ENCODE measurements around the gene SLC9A9. TPM values are rescaled to one million over a fixed set of nuclear protein-coding genes. Genes with fewer than 3 reads are reported as not detected.

SLC9A9 gene
- total RNA-seq, 1 donor from 2014 or later = 11.4 TPM

- TF ChIP-seq, protein P1, sequence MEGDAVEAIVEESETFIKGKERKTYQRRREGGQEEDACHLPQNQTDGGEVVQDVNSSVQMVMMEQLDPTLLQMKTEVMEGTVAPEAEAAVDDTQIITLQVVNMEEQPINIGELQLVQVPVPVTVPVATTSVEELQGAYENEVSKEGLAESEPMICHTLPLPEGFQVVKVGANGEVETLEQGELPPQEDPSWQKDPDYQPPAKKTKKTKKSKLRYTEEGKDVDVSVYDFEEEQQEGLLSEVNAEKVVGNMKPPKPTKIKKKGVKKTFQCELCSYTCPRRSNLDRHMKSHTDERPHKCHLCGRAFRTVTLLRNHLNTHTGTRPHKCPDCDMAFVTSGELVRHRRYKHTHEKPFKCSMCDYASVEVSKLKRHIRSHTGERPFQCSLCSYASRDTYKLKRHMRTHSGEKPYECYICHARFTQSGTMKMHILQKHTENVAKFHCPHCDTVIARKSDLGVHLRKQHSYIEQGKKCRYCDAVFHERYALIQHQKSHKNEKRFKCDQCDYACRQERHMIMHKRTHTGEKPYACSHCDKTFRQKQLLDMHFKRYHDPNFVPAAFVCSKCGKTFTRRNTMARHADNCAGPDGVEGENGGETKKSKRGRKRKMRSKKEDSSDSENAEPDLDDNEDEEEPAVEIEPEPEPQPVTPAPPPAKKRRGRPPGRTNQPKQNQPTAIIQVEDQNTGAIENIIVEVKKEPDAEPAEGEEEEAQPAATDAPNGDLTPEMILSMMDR (IDR thresholded peaks at IDR 0.05; ENCODE audit: partially characterized antibody, unreplicated experiment) = no peak
- DNase-seq = no peak
- no peak overlapping the region for H3K4me3 Mint-ChIP-seq (ENCODE audit: unreplicated experiment)
- no peaks in the 10 kb centered on the region for H3K36me3 Mint-ChIP-seq (ENCODE audit: unreplicated experiment)
- H3K27ac Mint-ChIP-seq (ENCODE audit: unreplicated experiment) = no peak overlapping the region
- peaks cover 8% of the 10 kb centered on the region for H3K4me1 Mint-ChIP-seq (ENCODE audit: low read depth, unreplicated experiment)
- peaks cover 5% of the 10 kb centered on the region for H3K9me3 Mint-ChIP-seq (ENCODE audit: unreplicated experiment)
- no peaks in the 10 kb centered on the region for H3K27me3 Mint-ChIP-seq (ENCODE audit: unreplicated experiment)
These were observed 96.6 kb downstream of the SLC9A9 start for GRCh38 chr3:143751643-143752178.

DNA sequence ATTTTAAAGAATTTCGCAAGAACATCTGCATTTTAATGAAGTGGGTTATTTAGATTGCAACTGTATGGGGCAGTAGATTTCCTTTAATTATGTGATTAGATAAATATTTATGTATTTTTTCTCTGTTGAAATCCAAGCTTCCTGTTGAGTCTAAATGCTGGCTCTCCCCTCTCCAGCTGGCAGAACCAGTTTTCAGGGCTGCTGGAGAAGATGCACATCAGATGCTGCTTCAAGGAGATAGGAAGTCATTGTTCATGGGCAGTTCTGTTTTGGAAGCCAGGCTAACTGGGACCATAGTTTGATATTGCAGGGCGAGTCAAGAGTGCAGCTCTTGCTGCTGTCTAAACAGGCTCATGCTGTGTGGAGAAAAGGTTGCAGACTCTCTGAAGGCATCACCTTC lies 97.4 kb downstream of the SLC9A9 start:
- Mint-ChIP-seq H3K36me3 (ENCODE audit: unreplicated experiment) (no peaks in the 10 kb centered on the region), H3K27ac (ENCODE audit: unreplicated experiment) (no peak overlapping the region)

GRCh38 chr3:143749926-143750325 lies 98.3 kb downstream of the SLC9A9 start:
- Mint-ChIP-seq H3K4me3 (ENCODE audit: unreplicated experiment) (no peak overlapping the region), H3K27me3 (ENCODE audit: unreplicated experiment) (no peaks in the 10 kb centered on the region), H3K27ac (ENCODE audit: unreplicated experiment) (no peak overlapping the region), H3K36me3 (ENCODE audit: unreplicated experiment) (no peaks in the 10 kb centered on the region), H3K4me1 (ENCODE audit: low read depth, unreplicated experiment) (peaks cover 8% of the 10 kb centered on the region), H3K9me3 (ENCODE audit: unreplicated experiment) (peaks cover 5% of the 10 kb centered on the region)
- TF ChIP-seq, protein P1 (IDR thresholded peaks at IDR 0.05; ENCODE audit: partially characterized antibody, unreplicated experiment) = no peak
- DNase-seq = no peak

More for the DNA sequence above, 97.4 kb downstream of the SLC9A9 start:
- Mint-ChIP-seq H3K4me3 (ENCODE audit: unreplicated experiment) (no peak overlapping the region), H3K9me3 (ENCODE audit: unreplicated experiment) (peaks cover 5% of the 10 kb centered on the region), H3K27me3 (ENCODE audit: unreplicated experiment) (no peaks in the 10 kb centered on the region), H3K4me1 (ENCODE audit: low read depth, unreplicated experiment) (peaks cover 8% of the 10 kb centered on the region)
- TF ChIP-seq, protein P1 (IDR thresholded peaks at IDR 0.05; ENCODE audit: partially characterized antibody, unreplicated experiment) = no peak
- DNase-seq = no peak

- no peaks in the 10 kb centered on the region for H3K36me3 Mint-ChIP-seq (ENCODE audit: unreplicated experiment)
- no peak for DNase-seq
- peaks cover 2% of the 10 kb centered on the region for H3K9me3 Mint-ChIP-seq (ENCODE audit: unreplicated experiment)
- peaks cover 14% of the 10 kb centered on the region for H3K4me1 Mint-ChIP-seq (ENCODE audit: low read depth, unreplicated experiment)
- no peak overlapping the region for H3K27ac Mint-ChIP-seq (ENCODE audit: unreplicated experiment)
- no peak overlapping the region for H3K4me3 Mint-ChIP-seq (ENCODE audit: unreplicated experiment)
- TF ChIP-seq, protein P1 (IDR thresholded peaks at IDR 0.05; ENCODE audit: partially characterized antibody, unreplicated experiment) = no peak
- H3K27me3 Mint-ChIP-seq (ENCODE audit: unreplicated experiment) = peaks cover 2% of the 10 kb centered on the region
These were observed 111.2 kb downstream of the SLC9A9 start for GRCh38 chr3:143737065-143737464.

- TF ChIP-seq, protein P1 (IDR thresholded peaks at IDR 0.05; ENCODE audit: partially characterized antibody, unreplicated experiment) = no peak
- peaks cover 21% of the 10 kb centered on the region for H3K4me1 Mint-ChIP-seq (ENCODE audit: low read depth, unreplicated experiment)
- no peak for DNase-seq
- no peaks in the 10 kb centered on the region for H3K36me3 Mint-ChIP-seq (ENCODE audit: unreplicated experiment)
- no peak overlapping the region for H3K27ac Mint-ChIP-seq (ENCODE audit: unreplicated experiment)
- no peak overlapping the region for H3K4me3 Mint-ChIP-seq (ENCODE audit: unreplicated experiment)
- peaks cover 3% of the 10 kb centered on the region for H3K27me3 Mint-ChIP-seq (ENCODE audit: unreplicated experiment)
- peaks cover 2% of the 10 kb centered on the region for H3K9me3 Mint-ChIP-seq (ENCODE audit: unreplicated experiment)
These were observed 111.9 kb downstream of the SLC9A9 start for GRCh38 chr3:143736205-143736997.

All from glutamatergic neuron (in vitro differentiated cells).